Measurements from ENCODE around the gene POLG2.

POLG2 gene

GRCh38 chr17:64458756-64459155 is 38.1 kb downstream of the POLG2 start:
- no peak for DNase-seq (ENCODE audit: low read depth)
- no peak for TF ChIP-seq CTCF (IDR thresholded peaks at IDR 0.05; ENCODE audit: insufficient read depth, low read depth, low read length, missing control alignments)
- H3K4me3 ChIP-seq (ENCODE audit: low read depth, low read length): no peak overlapping the region

- H3K4me3 ChIP-seq (ENCODE audit: low read depth, low read length): no peak overlapping the region
- no peak for TF ChIP-seq CTCF (IDR thresholded peaks at IDR 0.05; ENCODE audit: insufficient read depth, low read depth, low read length, missing control alignments)
- peak; percentile 11 for DNase-seq (ENCODE audit: low read depth)
These were observed 39.7 kb downstream of the POLG2 start for GRCh38 chr17:64457156-64457555.

- H3K4me3 ChIP-seq (ENCODE audit: low read depth, low read length): no peak overlapping the region
- no peak for TF ChIP-seq CTCF (IDR thresholded peaks at IDR 0.05; ENCODE audit: insufficient read depth, low read depth, low read length, missing control alignments)
- DNase-seq (ENCODE audit: low read depth): peak; percentile 47
These were observed 40.6 kb downstream of the POLG2 start for GRCh38 chr17:64455993-64456885.

- no peak for TF ChIP-seq CTCF (IDR thresholded peaks at IDR 0.05; ENCODE audit: insufficient read depth, low read depth, low read length, missing control alignments)
- DNase-seq (ENCODE audit: low read depth): no peak
- no peak overlapping the region; the same call in 1 of the 2 replicates for H3K4me3 ChIP-seq (ENCODE audit: low read depth, low read length)
These were observed 47.3 kb downstream of the POLG2 start for GRCh38 chr17:64449545-64449944.

- no peak for TF ChIP-seq CTCF (IDR thresholded peaks at IDR 0.05; ENCODE audit: insufficient read depth, low read depth, low read length, missing control alignments)
- DNase-seq (ENCODE audit: low read depth): peak; percentile 64
- no peak within 1 kb of the TSS; the same call in 1 of the 2 replicates for H3K4me3 ChIP-seq (ENCODE audit: low read depth, low read length)
These were observed 48.0 kb downstream of the POLG2 start, which contains the start of gene MILR1 for GRCh38 chr17:64448665-64449512. TSS of gene MILR1 (plus strand) at chr17:64449115. CDS start at chr17:64449169, 54 bp downstream.

GRCh38 chr17:64447526-64447925 is 49.3 kb downstream of the POLG2 start:
- no peak overlapping the region for H3K4me3 ChIP-seq (ENCODE audit: low read depth, low read length)
- TF ChIP-seq CTCF (IDR thresholded peaks at IDR 0.05; ENCODE audit: insufficient read depth, low read depth, low read length, missing control alignments): no peak
- DNase-seq (ENCODE audit: low read depth): peak; percentile 76

All from GM12865 (cell line).